ENCODE data around the gene SIPA1L2. TPM values are rescaled to one million over a fixed set of nuclear protein-coding genes. Genes with fewer than 3 reads are reported as not detected.

SIPA1L2 gene
- total and polyA plus RNA-seq, 2 of the 13 experiments (the other 11 are each of a cell fraction or from before 2014, with no cell fraction given) = 0.03 TPM; not detected in 1

DNA sequence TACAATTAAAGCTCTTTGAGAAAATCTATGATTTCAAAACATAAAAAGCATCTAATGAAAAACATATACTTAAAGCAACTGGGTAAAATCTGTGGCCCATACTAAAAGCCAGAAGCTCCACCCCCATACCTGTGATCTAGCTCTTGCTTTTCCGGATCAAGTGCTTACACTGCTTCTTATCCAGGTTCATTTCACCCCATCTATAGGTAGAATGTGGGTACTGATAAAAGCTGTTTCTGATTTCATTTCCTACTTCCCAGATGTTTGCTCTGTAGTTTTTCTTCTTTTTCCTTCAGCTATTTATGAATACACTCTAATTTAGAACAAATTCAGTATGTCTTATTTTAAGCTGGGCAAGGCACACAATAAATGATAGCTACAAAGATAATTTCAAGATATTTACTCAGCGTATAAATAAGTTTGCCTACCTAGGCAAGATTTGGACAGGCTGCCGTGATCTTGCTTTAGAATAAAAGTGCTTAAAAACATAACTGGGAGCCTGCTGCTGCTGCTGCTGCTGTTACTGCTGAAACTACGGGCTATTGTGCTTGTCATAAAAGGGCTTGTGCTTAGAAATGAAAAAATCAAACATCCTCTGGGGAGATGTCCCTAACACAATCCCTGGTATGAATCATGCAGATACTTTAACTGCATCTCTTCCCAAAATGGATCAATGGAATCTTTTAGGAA lies 2.1 kb downstream of the SIPA1L2 start:
- ATAC-seq = no peak
- WGBS (ENCODE audit: low lambda C conversion rate) = 14% methylated on average over 4 of the region's 4 CpGs
- ChIA-PET POLR2A (no interaction called here), CTCF (ENCODE audit: low intra/inter-chr PET ratio, low total read pairs) (no interaction called here)
- no peak for FAIRE-seq
- DNase-seq (ENCODE audit: low spot score) = no peak
- H3K36me3 ChIP-seq (replicated peaks in 1 of 2; ENCODE audit: control insufficient read depth in 1 of 2, insufficient read depth in 2 of 2, low read length in 2 of 2) = no peaks in the 10 kb centered on the region
- peaks cover 5 to 53% of the 10 kb centered on the region in 2 experiments; a peak in 4 of 5 replicates for H3K27me3 ChIP-seq (ENCODE audit: control insufficient read depth in 1 of 2, insufficient read depth in 2 of 2, low read length in 2 of 2)
- TF ChIP-seq, protein P1, sequence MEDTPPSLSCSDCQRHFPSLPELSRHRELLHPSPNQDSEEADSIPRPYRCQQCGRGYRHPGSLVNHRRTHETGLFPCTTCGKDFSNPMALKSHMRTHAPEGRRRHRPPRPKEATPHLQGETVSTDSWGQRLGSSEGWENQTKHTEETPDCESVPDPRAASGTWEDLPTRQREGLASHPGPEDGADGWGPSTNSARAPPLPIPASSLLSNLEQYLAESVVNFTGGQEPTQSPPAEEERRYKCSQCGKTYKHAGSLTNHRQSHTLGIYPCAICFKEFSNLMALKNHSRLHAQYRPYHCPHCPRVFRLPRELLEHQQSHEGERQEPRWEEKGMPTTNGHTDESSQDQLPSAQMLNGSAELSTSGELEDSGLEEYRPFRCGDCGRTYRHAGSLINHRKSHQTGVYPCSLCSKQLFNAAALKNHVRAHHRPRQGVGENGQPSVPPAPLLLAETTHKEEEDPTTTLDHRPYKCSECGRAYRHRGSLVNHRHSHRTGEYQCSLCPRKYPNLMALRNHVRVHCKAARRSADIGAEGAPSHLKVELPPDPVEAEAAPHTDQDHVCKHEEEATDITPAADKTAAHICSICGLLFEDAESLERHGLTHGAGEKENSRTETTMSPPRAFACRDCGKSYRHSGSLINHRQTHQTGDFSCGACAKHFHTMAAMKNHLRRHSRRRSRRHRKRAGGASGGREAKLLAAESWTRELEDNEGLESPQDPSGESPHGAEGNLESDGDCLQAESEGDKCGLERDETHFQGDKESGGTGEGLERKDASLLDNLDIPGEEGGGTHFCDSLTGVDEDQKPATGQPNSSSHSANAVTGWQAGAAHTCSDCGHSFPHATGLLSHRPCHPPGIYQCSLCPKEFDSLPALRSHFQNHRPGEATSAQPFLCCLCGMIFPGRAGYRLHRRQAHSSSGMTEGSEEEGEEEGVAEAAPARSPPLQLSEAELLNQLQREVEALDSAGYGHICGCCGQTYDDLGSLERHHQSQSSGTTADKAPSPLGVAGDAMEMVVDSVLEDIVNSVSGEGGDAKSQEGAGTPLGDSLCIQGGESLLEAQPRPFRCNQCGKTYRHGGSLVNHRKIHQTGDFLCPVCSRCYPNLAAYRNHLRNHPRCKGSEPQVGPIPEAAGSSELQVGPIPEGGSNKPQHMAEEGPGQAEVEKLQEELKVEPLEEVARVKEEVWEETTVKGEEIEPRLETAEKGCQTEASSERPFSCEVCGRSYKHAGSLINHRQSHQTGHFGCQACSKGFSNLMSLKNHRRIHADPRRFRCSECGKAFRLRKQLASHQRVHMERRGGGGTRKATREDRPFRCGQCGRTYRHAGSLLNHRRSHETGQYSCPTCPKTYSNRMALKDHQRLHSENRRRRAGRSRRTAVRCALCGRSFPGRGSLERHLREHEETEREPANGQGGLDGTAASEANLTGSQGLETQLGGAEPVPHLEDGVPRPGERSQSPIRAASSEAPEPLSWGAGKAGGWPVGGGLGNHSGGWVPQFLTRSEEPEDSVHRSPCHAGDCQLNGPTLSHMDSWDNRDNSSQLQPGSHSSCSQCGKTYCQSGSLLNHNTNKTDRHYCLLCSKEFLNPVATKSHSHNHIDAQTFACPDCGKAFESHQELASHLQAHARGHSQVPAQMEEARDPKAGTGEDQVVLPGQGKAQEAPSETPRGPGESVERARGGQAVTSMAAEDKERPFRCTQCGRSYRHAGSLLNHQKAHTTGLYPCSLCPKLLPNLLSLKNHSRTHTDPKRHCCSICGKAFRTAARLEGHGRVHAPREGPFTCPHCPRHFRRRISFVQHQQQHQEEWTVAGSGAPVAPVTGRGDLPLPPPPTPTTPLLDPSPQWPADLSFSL (CRISPR knock-in tag; IDR thresholded peaks at IDR 0.05) = no peak
- TF ChIP-seq SOX6 (IDR thresholded peaks at IDR 0.05) = no peak
- TF ChIP-seq SOX6 (CRISPR knock-in tag; IDR thresholded peaks at IDR 0.05) = no peak
- no peak for TF ChIP-seq ZNF530 (CRISPR knock-in tag; IDR thresholded peaks at IDR 0.05; ENCODE audit: low read depth)
- no peak for TF ChIP-seq CBX1 (IDR thresholded peaks at IDR 0.05; ENCODE audit: low read depth)
- no peak for TF ChIP-seq KLF12 (CRISPR knock-in tag; IDR thresholded peaks at IDR 0.05; ENCODE audit: borderline replicate concordance)
- TF ChIP-seq ZBTB42 (CRISPR knock-in tag; IDR thresholded peaks at IDR 0.05) = no peak
- TF ChIP-seq ARNTL (CRISPR knock-in tag; IDR thresholded peaks at IDR 0.05) = no peak
- TF ChIP-seq, protein P2, sequence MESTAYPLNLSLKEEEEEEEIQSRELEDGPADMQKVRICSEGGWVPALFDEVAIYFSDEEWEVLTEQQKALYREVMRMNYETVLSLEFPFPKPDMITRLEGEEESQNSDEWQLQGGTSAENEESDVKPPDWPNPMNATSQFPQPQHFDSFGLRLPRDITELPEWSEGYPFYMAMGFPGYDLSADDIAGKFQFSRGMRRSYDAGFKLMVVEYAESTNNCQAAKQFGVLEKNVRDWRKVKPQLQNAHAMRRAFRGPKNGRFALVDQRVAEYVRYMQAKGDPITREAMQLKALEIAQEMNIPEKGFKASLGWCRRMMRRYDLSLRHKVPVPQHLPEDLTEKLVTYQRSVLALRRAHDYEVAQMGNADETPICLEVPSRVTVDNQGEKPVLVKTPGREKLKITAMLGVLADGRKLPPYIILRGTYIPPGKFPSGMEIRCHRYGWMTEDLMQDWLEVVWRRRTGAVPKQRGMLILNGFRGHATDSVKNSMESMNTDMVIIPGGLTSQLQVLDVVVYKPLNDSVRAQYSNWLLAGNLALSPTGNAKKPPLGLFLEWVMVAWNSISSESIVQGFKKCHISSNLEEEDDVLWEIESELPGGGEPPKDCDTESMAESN (CRISPR knock-in tag; conservative IDR thresholded peaks at IDR 0.05) = no peak
- TF ChIP-seq, protein P3, sequence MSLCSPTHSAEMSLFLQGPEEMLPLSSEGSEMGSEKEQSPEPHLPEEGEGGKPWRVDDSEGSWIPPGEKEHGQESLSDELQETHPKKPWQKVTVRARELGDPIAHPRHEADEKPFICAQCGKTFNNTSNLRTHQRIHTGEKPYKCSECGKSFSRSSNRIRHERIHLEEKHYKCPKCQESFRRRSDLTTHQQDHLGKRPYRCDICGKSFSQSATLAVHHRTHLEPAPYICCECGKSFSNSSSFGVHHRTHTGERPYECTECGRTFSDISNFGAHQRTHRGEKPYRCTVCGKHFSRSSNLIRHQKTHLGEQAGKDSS (CRISPR knock-in tag; IDR thresholded peaks at IDR 0.05; ENCODE audit: borderline replicate concordance, low read depth) = no peak
- intact Hi-C loops (cut with micrococcal nuclease; ENCODE audit: unreplicated experiment) = no loop called here
- no peaks in the 10 kb centered on the region for H4K20me1 ChIP-seq (ENCODE audit: insufficient read depth, low read length)
- H3K4me1 ChIP-seq (ENCODE audit: insufficient read depth, low read length) = no peaks in the 10 kb centered on the region
- no peaks in the 10 kb centered on the region for H3K9me3 ChIP-seq (ENCODE audit: low read length)
- H2AFZ ChIP-seq (ENCODE audit: low read length) = no peak overlapping the region
- no peak overlapping the region for H3K4me3 ChIP-seq (replicated peaks in 1 of 3; ENCODE audit: insufficient read depth in 1 of 3, low read depth in 2 of 3, low read length in 3 of 3)
- in situ Hi-C loops (cut with HindIII; ENCODE audit: extremely low pct_ligation_motif_present, low pct_unique_long_range_greater_than_20kb) = no loop called here
- no peaks in the 10 kb centered on the region for H3K79me2 ChIP-seq (ENCODE audit: insufficient read depth, low read length)
- no TSS peak for BruUV-seq (replicated peaks)
- no peak overlapping the region for H3K9ac ChIP-seq (ENCODE audit: insufficient read depth, low read depth, low read length)
- no peak overlapping the region for H3K4me2 ChIP-seq (ENCODE audit: low read depth, low read length)
- no peak overlapping the region for H3K27ac ChIP-seq (ENCODE audit: extremely low read length, insufficient read depth, low read length)
